ENCODE data around the gene RAD50.
A peak's percentile ranks its signal among the peaks of the same experiment; 100 is the strongest.

DNA sequence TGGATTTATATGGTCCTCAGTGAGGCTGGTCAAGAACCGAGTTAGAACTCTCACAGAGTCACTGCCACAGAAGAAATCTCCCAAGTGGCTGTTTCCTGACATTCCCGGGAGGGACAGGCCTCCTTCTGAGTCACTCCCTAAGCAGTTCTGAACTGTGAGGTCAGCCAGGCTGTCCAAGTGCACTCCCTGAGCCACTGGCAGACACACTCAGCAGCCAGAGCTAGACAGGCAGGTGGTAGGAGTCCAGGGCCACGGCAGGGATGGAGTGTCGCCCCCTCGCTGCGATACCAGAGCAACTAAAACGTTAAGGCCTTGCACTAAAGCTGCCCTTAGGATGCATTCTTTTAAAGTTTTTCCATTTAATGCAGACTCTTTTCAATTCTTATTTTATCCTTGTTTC, 120.4 kb downstream of the RAD50 start:
- TF ChIP-seq, protein P1, sequence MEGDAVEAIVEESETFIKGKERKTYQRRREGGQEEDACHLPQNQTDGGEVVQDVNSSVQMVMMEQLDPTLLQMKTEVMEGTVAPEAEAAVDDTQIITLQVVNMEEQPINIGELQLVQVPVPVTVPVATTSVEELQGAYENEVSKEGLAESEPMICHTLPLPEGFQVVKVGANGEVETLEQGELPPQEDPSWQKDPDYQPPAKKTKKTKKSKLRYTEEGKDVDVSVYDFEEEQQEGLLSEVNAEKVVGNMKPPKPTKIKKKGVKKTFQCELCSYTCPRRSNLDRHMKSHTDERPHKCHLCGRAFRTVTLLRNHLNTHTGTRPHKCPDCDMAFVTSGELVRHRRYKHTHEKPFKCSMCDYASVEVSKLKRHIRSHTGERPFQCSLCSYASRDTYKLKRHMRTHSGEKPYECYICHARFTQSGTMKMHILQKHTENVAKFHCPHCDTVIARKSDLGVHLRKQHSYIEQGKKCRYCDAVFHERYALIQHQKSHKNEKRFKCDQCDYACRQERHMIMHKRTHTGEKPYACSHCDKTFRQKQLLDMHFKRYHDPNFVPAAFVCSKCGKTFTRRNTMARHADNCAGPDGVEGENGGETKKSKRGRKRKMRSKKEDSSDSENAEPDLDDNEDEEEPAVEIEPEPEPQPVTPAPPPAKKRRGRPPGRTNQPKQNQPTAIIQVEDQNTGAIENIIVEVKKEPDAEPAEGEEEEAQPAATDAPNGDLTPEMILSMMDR (IDR thresholded peaks at IDR 0.05): peak; percentile 29
- TF ChIP-seq EZH2 (IDR thresholded peaks at IDR 0.05): no peak
- TF ChIP-seq EZH2phosphoT487 (IDR thresholded peaks at IDR 0.05): no peak
